ENCODE results near the gene NKD1.
"Not testable (repeated sequence)": the region's sequence is repeated elsewhere in the genome, so short reads cannot be mapped to it uniquely, and the experiment has no call there.

NKD1 gene

GRCh38 chr16:50520451-50521245, 27.5 kb upstream of the NKD1 start:
- DNase-seq = no peak

DNA sequence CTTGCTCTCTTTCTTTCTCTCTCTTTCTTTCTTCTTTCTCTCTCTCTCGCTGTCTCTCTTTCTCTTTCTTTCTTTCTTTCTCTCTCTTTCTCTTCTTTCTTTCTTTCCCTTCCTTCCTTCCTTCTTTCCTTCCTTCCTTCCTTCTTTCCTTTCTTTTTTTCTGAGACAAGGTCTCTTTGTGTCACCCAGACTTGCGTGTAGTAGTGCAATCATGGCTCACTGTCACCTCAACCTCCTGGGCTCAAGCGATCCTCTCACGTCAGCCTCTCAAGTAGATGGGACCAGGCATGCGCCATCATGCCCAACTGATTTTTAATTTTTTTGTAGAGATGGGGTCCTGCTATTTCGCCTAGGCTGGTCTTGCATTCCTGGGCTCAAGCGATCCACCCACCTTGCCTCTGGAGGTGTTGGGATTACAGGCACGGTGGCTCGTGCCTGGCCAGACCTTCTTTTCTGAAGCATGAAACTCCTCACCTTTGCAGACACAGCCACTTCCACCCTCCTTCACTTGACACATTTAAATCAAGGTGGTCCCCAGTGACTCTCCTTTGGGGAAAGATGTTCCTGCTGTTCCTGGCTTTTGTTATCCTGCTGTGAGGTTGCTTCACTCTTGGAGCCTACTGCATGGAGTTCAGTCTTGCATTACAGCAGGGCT, 26.8 kb upstream of the NKD1 start:
- DNase-seq = no peak

GRCh38 chr16:50522324-50522723, 25.9 kb upstream of the NKD1 start:
- no peak for DNase-seq

DNA sequence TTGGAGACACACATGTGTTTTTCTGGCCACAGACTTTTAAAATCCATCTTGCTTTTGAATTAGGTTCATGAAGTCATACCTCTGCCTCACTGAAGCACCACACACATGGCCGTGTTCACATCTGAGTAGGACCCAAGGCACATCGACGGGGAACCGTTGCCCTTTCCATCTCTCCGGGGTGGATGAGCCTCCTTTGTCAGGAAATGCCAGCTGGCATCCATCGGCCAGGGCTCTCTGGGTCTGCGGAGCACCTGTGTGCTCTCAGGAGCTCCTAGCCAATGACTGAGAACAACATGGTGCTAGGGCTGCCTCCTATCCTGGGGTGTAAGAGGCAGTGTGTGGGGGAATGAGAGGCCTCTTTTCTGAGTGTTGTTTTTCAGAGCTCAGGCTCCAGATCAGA, 24.5 kb upstream of the NKD1 start:
- DNase-seq = no peak

DNA sequence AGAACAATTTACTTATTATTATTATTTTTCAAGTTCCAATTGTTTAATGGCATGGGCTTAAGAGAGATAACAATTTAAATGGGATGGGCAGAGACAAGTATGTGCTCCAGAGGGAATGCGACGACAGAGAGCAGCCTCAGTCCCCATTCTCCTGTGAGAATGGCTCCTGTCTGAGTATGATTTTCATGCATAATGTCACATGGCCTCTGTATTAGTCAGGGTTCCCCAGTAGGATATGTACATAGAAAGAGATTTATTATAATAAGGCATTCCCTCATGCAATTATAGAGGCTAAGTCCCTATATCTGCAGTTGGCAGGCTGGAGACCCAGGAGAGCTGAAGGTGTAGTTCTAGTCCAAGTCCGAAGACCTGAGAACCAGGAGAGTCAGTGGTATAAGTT, 22.9 kb upstream of the NKD1 start:
- no peak for DNase-seq

DNA sequence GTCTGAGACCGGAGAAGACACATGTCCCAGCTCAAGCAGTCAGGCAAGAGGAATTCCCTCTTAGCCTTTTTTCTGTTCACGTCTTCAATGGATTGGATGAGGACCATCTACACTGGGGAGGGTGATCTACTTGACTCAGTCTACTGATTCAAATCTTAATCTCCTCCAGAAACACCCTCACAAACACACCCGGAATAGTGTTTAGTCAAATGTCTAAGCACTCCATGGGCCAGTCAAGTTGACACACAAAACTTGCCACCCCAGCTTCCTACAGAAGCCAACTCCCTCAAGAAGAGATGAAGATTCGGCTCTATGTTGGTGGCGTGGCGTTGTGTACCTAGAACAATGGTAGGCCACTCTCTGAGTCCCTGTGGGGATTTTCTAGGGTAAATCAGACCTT, 22.5 kb upstream of the NKD1 start:
- DNase-seq = no peak

GRCh38 chr16:50526249-50526648, 21.9 kb upstream of the NKD1 start:
- DNase-seq = no peak

GRCh38 chr16:50526796-50527195, 21.4 kb upstream of the NKD1 start:
- DNase-seq = no peak

- no peak for DNase-seq
Observed at GRCh38 chr16:50528820-50529219, 19.4 kb upstream of the NKD1 start.

GRCh38 chr16:50529334-50529733, 18.9 kb upstream of the NKD1 start:
- no peak for DNase-seq

DNA sequence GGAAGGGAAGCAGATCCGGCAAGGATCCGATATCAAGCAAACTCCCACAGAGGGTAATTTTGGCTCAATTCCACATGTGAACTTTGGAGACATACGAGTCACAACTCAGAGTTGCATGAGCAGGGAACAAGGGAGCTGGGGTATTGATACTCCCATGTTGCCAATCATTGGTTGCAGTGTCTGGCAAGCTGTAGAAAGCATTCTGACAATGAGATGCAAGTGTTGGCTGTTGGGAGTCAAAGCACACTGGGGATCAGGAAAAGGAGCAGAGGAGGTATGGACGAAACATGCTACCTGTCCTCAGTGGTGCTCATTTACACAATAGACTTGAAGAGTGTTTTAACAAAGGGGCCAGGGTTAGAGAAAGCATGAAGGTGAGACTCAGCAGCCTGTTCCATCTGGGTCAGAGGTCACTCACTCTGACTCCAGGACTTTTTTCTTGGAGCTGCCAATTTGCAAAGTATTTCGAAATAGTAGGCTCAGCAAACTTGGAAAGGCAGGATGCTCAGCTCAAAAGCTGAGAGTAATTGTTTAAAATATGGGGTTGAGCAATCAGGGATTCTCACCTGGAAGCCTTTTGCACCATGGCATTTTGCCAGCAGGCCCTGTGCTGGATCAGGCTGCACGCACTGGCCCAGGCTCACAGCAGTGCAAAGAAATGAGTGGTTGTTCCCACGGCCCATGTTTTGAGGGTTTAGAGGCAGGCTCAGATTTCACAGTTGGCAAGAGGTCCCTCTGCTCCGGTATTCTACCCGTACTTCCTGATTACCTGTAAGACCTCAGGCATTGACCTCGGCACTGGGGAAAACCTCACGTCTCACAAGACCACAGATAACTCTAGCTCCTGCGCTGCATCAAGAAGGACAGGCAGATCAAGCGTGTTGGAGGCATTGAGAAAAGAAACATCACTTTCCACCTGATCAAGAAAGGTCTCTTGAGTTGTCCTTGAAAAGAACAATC, 17.6 kb upstream of the NKD1 start:
- DNase-seq = no peak

DNA sequence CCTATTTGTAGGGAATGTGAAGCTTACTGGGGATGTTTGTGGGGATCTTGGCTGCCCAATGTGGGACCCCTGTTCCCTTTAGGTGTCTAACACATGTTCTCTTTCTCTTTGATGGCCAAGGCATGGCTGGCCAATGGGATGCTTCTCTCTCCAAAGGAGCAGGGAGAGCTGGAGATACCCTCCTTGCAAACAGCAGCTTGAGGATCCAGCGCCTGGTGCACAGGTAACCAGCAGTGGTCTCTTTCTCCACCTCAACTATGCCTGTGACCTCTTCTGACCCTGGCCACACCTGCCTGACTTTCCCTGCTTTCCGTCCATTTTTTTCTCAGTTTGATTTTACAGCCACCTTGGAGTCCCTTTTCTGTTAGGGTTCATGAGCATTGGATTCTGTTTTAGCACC, 16.8 kb upstream of the NKD1 start:
- no peak for DNase-seq

DNA sequence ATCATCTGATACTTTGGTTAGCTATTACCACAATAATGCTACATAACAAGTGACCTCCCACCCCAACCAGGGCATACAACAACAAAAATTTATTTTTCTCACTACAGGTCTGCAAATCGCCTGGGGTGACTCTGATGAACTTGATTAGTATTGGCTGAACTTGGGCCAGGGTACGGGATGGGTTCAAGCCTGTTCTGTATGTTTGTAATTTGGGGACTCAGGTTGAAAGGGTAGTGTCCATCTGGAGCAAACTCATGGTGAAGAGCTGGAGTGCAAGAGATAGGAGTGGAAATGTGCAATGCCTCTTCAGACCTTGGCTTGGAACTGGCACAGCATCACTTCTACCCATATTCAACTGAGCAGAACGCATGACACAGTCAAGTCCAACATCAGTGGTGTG, 16.3 kb upstream of the NKD1 start:
- no peak for DNase-seq

GRCh38 chr16:50532576-50532975, 15.6 kb upstream of the NKD1 start:
- DNase-seq = no peak

GRCh38 chr16:50533317-50533716, 14.9 kb upstream of the NKD1 start:
- DNase-seq = no peak

- DNase-seq = no peak
Observed at GRCh38 chr16:50534091-50534490, 14.1 kb upstream of the NKD1 start.

- no peak for DNase-seq
Observed at GRCh38 chr16:50534556-50534955, 13.6 kb upstream of the NKD1 start.

DNA sequence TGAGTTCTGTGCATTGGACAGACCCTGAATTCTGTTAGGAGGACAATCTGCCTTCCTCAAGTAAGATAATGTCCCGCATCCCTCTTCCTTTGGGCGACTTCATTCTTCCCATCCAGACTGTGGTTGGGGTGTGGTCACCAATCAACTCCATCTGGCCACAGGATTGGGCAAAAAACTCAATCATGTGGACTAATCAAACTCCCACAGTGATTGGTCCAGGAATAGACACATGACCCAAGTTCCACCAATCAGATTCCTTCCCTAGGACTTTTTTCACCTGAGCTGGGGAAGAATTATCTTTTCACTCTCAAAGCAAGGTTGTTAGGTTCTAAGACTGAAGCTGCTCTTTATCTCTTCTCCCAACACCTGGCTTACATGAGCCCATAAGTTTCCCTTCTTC, 13.2 kb upstream of the NKD1 start:
- DNase-seq = no peak

DNA sequence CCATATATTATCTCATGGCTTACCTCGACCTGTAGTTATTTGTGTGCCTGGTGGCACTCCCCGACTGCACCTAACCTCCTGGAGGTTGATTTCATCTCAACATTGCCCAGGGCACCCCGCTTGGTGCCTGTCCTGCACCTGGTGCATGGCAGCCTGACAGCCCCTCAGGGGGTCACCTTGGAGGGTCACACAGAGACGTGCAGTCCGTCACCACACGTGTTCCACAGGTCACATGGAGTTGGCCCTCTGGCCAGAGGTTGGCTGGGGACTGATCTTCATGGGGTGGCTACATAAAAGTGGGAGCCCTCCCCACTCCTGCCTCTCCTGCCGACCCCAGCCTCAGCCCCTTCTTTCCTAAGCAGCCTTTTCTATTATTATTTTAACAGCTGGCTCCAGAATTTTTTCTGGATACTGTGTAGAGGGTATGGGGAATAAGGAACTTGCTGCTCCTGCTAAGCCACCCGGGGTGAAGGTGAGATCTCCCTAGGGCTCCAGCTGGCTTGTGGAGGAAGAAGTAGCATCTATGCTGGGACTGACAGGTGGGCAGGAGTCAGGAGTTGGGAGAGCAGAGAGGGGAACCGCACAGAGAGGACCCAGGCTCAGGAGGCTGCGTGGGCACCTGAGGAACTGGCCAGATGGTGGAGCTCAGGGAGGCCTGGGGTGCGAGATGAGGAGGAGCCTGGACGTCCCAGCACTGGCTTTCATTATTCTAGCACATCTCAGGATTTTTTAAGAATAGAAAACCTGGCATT, 12.5 kb upstream of the NKD1 start:
- DNase-seq = no peak

DNA sequence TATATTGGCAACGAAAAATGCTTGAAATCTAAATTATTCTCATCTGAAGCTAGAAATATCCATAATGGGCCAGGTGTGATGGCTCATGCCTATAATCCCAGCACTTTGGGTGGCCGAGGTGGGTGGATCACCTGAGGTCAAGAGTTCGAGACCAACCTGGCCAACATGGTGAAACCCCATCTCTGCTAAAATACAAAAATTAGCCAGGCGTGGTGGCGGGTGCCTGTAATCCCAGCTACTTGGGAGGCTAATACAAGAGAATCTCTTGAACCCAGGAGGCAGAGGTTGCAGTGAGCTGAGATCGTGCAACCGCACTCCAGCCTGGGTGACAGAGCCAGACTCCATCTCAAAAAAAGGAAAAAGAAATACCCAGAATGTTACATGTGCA, 11.9 kb upstream of the NKD1 start:
- DNase-seq = not testable (repeated sequence)

DNA sequence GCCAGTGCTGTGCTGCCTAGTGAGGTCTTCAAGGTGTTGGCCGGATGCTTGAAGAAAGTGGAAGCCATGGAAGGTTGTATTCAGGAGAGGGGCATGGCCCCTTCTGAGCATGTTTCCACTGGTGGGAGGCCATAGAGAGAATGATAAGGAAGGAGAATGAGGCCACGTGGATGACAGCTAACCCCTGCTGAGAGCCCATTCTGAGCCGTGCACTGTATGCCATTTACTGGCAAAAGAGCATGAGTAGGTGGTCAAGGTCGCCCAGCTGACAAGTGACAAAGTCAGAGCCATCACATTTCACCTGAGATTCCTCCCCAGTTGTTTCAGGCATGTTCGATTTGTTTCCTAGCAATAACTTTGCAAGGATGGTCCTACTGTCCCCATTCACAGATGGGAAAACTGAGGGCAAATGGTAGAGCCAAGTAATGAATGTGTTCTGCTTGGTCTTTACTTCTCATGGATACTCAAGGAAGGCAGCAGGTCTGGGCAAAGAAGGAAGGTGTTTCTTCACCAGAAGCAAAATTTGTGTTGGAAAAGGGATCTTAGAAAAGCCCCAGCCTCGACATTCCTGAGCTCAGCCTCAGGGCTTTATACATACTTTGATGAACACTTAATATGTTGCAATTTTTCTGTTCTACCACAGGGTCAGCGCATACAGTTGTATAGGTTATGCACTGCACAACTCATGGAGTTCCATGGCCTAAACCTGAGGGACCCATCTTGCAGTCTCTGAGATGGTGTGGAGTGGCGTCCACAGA, 10.5 kb upstream of the NKD1 start:
- DNase-seq = no peak
